Measurements from ENCODE around the gene KLHL30. TPM values are rescaled to one million over a fixed set of nuclear protein-coding genes. Genes with fewer than 3 reads are reported as not detected.

The KLHL30 gene
- total and polyA plus RNA-seq, 8 donors = 0.06 to 1.0 (median 0.15) TPM

GRCh38 chr2:238103465-238104225 lies 34.8 kb upstream of the KLHL30 start:
- no peak for TF ChIP-seq CTCF (IDR thresholded peaks at IDR 0.05)
- no peak for ATAC-seq
- peak in 1 of 4 donors; percentile 67 for DNase-seq
- peaks cover 0 to 34% of the 10 kb centered on the region in 2 donors for H3K27me3 ChIP-seq
- H3K27ac ChIP-seq = no peak overlapping the region
- no peak overlapping the region for H3K4me3 ChIP-seq
- H3K4me1 ChIP-seq = no peaks in the 10 kb centered on the region
- H3K9me3 ChIP-seq = no peaks in the 10 kb centered on the region
- H3K36me3 ChIP-seq = no peaks in the 10 kb centered on the region
- intact Hi-C loops (cut with DNase I) = no loop called here

GRCh38 chr2:238104226-238104690 lies 34.2 kb upstream of the KLHL30 start:
- Histone ChIP-seq H3K4me3 (no peak overlapping the region), H3K36me3 (no peaks in the 10 kb centered on the region), H3K9me3 (no peaks in the 10 kb centered on the region), H3K27me3 (peaks cover 0 to 34% of the 10 kb centered on the region in 2 donors), H3K27ac (no peak overlapping the region), H3K4me1 (no peaks in the 10 kb centered on the region)
- ATAC-seq (no peak), DNase-seq (peak in 1 of 4 donors; percentile 69)
- no peak for TF ChIP-seq CTCF (IDR thresholded peaks at IDR 0.05)
- intact Hi-C loops (cut with DNase I) = no loop called here

GRCh38 chr2:238104691-238105371 lies 33.6 kb upstream of the KLHL30 start:
- DNase-seq = peak in 2 of 4 donors; percentile 22 to 64
- peaks cover 0 to 34% of the 10 kb centered on the region in 2 donors for H3K27me3 ChIP-seq
- ATAC-seq = no peak
- H3K36me3 ChIP-seq = no peaks in the 10 kb centered on the region
- H3K9me3 ChIP-seq = no peaks in the 10 kb centered on the region
- no peaks in the 10 kb centered on the region for H3K4me1 ChIP-seq
- no peak for TF ChIP-seq CTCF (IDR thresholded peaks at IDR 0.05)
- H3K4me3 ChIP-seq = no peak overlapping the region
- intact Hi-C loops (cut with DNase I) = no loop called here
- no peak overlapping the region for H3K27ac ChIP-seq

GRCh38 chr2:238105506-238106338 lies 32.7 kb upstream of the KLHL30 start:
- intact Hi-C loops (cut with DNase I) = no loop called here
- Histone ChIP-seq H3K9me3 (no peaks in the 10 kb centered on the region), H3K27ac (no peak overlapping the region), H3K4me1 (no peaks in the 10 kb centered on the region), H3K4me3 (no peak overlapping the region), H3K36me3 (no peaks in the 10 kb centered on the region), H3K27me3 (peaks cover 0 to 34% of the 10 kb centered on the region in 2 donors)
- TF ChIP-seq CTCF (IDR thresholded peaks at IDR 0.05) = no peak
- DNase-seq (peak in 2 of 4 donors; percentile 27 to 72), ATAC-seq (no peak)

Data from left lung (tissue), 10 donors.